HG03460 (cell line): ENCODE data around the gene C13orf42.
"Not testable (repeated sequence)": the region's sequence is repeated elsewhere in the genome, so short reads cannot be mapped to it uniquely, and the experiment has no call there.

Experiments
- ATAC-seq: cut with Tn5 transposase; IDR thresholded peaks from one replicate; pipeline ENCODE4 v1.9.1; 2021; ENCODE audit not compliant: unreplicated experiment

Gene C13orf42

GRCh38 chr13:51122868-51123566 is 11.9 kb upstream of the C13orf42 start:
- ATAC-seq, result no peak

GRCh38 chr13:51120873-51121272 is 9.8 kb upstream of the C13orf42 start:
- ATAC-seq, result not testable (repeated sequence)

DNA sequence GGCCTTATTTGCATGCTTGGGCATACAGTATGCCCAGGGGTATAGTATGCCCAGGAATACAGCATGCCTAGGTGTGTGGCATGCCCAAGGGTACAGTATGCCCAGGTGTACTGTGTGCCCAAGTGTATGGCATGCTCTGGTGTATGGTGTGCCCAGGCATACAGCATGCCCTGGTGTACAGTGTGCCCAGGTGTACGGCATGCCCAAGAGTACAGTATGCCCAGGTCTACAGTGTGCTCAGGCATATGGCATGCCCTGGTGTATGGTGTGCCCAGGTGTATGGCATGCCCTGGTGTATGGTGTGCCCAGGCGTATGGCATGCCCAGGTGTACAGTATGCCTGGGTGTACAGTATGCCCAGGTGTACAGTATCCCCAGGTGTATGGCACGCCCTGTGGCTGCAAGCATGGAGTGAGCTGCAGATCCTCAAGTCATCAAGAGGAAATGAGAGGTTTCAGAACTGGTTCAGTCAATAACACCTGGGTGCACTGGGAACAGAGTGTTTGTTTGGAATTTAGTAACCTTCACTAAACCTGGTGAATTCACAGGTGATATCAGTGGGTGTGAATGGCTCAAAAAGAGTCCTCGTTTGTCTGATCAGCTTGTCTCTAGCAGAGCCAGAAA is 7.8 kb upstream of the C13orf42 start:
- ATAC-seq, result no peak

DNA sequence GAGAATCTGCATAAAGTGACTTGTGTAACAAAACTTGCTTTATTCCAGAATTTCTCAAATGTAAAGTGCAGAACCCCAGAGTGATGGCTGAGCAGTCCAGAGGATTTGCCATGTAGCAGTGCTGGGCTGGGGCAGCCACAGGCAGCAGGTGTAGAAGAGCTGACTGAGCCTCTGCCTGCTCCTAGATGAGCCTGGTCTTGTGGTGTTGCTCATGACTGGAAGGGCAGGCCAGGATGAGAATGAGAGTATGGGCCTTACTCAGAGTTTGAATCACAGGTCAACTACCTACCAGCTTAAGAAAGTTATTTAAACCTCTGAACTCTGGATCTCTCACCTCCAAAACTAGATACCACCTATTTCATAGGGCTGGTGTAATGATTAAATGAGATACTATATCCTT is 2.9 kb upstream of the C13orf42 start:
- no peak for ATAC-seq

GRCh38 chr13:51113186-51113881 is 2.3 kb upstream of the C13orf42 start:
- ATAC-seq, result no peak

DNA sequence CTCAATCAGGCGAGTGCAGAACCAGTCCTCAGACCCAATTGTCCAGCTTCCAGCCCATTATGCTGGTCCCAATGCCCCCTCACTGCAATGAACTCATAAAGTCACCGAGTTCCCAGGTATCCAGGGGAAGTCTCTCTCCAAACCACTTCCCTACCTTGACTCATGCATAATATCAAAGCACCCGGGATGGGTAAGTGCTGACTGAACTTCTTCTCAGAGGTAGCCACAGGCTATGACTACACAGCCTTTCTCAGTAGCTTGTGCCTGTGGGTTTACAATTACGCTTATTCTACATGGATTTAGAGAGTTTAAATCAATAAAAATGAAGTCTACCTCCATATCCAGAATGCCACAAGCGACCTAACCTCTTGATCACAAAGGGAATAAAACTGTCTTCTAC is 1.7 kb upstream of the C13orf42 start:
- no peak for ATAC-seq

DNA sequence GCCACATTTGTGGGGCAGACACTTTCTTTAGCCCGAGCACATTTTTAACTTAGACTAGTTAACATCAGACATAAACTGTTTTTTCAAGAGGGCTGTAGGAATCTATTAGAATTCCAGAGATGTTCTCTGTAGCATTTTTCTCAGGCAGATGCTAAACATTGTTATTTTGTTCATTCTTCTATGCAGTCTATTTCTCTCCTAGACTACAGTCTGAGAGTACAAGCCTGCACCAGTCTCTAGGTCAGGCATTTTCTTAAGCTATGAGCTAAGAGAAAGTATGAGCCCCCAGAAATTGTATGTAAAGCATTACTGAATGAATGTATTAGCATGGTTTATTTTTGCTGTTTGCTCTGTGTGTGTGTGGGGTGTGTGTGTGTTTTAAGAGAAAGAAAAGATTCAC is 923 bp upstream of the C13orf42 start:
- no peak for ATAC-seq

- ATAC-seq, result no peak
Observed at GRCh38 chr13:51107996-51108395, 3.1 kb downstream of the C13orf42 start.

DNA sequence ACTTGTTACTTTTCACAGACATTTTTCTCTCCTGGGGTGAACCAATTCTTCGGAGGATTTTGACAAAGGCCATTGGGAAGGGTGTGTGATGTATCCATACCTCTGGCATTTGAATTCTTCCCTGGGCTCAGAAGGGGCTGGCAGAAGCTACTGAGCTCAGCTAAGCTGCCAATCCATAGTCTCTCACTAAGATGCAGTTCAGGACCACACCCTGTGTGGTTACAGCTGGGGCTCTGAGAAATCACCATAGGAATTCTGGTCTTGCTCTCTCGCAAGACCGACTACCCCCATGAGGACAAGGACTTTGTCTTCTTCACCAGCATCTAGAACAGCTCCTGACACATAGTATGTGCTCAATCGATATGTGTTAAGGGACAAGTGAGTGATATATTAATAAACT is 6.0 kb downstream of the C13orf42 start:
- ATAC-seq, result no peak

DNA sequence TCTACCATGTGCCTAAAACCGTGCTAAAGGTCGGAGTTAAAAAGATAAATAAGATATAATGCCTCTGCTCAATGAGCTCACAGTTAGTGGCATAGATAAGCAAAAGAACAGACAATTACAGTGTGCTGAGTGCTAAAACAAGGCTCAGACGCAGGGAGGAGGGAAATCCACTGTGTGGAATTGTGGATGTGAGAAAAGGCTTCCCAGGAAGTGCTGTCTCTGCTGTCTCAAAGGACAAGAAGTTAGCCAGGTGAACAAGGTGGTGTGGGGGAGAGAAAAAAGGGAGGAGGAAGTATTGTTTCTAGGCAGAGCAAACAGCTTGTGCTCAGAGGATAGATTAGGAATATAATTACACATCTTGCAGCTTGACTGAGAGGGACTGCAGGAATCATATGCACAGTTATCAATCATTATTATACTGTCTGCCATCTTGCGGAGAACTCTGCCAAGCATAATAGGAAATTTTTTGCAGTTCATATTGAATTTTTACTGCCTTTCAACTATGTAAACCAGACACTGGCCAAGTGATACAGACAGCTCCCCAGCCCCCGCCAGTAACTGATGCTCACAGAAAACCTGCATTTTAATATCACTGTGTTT is 9.3 kb downstream of the C13orf42 start:
- ATAC-seq, result no peak

DNA sequence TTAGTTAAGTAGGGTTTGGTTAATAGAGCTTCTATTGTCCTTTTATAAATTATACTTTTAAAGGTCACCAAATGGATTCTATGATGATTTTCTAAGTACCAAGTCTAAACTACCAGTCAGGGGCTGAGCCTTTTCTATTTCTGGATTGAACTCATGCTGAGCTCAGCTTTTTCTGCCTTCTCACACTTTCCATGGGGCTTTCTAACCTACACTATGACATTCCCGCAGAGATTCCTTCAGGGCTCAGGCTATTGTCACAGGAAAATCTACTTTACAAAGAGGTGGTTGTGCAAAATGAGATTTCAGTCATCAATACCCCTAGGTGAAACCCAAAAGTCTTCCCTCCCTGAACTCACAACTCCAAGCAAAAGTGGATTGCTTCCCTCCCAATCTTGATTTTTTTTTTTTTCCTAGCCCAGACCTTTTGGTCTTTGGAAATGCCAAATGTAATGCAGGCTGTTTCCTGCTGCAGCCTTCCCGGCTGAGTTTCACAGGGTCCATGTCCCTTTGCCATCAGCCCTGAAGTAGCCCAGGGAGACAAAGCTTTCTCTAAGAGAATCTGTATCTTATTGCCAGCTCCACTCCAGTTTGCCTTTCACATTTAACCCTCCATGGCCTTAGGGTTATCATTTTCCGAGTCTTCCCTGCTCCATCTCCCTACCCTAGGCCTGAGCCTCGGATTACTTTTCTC is 13.6 kb downstream of the C13orf42 start:
- no peak for ATAC-seq

DNA sequence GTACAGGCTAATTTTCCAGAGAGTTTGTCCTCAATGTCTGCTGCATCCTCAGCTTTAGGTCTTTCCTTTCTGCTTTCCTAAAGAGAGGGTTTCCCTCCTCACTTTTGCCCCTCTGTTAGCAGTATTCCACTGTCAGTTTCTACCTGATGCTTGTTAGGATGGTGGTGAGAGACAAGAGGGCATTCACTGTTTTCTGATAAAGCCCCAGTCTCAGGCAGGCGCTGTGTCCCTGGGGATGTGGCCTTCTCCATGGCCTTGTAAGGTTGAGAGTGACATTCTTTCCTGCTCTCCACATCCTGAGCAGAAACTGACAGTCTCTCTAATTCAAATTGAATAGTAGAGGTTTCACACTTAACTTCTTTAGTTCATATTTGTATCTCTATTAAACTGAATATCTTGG is 14.9 kb downstream of the C13orf42 start:
- no peak for ATAC-seq

DNA sequence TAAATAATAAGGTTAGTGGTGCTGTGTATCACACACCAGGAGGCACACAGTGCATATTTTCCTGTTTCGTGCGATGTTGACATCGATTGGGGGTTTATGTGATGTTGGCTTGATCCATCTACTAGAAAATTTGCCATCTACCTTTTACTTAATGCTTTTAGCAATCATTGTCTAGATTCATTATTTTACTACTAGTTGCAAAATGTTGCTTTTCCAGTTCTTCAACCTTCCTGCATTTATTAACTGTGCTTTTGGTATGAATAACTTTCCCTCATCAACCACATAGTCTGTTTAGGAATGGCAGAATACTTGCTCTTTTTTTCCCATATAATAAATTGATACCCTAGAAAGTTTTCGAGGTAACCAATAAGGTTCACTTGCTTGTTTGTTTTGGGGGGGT is 17.5 kb downstream of the C13orf42 start:
- no peak for ATAC-seq

GRCh38 chr13:51091839-51092238 is 19.2 kb downstream of the C13orf42 start:
- ATAC-seq, result no peak

- no peak for ATAC-seq
Observed at GRCh38 chr13:51083706-51084105, 27.4 kb downstream of the C13orf42 start.

GRCh38 chr13:51080478-51081065 is 30.5 kb downstream of the C13orf42 start:
- ATAC-seq, result not testable (repeated sequence)

DNA sequence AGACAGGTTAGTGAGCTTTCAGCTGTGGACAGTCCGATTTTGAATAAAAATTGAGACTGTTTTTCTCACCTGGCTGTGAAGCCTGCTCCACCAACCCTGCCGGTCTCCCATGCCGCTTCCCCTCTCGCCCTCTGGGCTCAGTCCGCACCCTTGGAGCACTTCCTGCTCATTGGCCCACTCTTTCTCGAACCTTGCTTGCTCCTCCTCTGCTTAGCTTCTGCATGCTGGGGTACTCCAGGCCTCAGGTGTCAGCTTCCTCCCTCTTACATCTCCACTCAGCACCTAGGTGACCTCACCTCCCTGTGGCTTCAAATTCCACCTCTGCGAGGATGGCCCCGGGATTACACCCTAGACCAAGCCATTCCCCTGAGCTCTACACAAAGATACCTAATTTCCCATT is 39.6 kb downstream of the C13orf42 start:
- ATAC-seq, result no peak

DNA sequence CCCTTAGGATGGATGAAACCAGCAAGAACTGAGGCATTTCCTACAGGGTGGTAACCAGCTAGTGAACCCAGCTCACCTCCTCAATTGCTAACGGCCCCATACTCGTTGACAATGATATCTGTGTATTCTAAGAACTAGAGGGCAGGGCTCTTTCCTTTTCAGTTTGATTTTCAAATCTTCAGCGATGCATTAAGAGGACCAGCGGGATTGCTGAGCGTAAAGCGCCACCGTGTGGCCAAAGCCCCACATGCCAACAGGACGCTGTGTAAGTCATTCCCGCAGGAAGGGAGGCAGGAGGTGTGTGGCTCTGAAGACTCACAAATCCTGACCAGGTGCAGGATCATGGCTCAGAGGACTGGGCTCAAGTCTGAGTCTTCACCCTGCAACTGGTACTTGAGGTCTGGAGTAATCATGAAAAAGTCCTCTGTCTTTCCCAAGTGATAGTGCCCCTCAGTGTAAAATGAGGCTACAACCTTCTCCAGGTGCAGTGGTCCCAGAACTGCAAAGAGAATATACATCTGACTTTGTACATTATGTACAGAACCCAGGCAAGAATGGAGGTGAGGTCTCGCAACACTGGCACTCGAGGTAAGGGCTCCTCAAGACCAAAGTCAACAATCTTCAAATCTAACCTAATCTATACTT is 40.9 kb downstream of the C13orf42 start:
- ATAC-seq, result peak; percentile 80

- no peak for ATAC-seq
Observed at GRCh38 chr13:51068501-51068900, 42.6 kb downstream of the C13orf42 start.

- ATAC-seq, result no peak
Observed at GRCh38 chr13:51067706-51068105, 43.4 kb downstream of the C13orf42 start.
